VCaP (cell line): ENCODE results near the gene DNM1.
A peak's percentile ranks its signal among the peaks of the same experiment; 100 is the strongest.

Source experiments
- H3K27ac ChIP-seq: fragments of 450-650 bp; 2 replicates; pipeline ENCODE4 v1.5.1; 2017
- CTCF ChIP-seq: fragments of 450-650 bp; conservative IDR thresholded peaks from 2 replicates; pipeline ENCODE4 v1.5.1; 2017; ENCODE audit warnings: mild to moderate bottlenecking, moderate library complexity

DNM1 gene

DNA sequence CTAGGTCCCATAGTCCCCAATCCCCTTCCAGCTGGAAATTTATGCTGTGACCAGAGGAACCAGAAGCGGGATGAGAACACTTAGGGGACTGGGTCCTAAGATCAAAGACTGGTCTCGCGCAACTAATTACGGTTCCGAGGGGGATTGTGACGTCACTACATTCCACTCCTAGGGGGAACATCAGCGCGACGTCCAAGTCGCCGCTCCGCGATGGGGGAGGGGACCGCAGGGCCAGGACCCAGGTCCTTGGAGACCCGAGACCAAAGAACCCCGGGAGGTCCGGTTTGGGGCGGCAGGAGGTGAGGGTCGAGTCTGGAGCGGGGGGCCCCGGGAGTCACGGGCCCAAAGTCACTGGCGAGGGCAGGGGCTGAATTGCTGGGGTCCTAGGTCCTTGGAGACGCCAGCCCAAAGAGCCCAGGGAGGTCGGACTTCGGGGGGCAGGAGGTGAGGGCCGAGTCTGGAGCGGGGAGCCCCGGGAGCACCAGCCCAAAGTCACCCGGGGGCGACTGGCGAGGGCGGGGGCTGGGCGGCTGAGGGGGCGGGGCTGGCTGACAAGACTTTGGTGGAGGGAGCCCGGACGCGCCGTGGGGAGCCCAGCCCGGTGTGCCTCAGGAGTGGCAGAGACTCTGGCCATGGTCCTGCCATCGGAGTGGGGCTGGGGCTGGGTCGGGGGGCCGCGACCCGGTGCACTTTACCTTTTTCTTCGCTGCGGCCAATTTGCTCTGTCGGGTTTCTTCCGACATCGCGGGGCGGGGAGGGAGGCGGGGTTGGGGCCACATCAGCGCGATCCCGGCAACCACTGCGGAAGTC lies 72.2 kb downstream of the DNM1 start, which contains the start of gene GOLGA2:
TSS of gene GOLGA2 (minus strand) at position 810 of the 810 bp plus-strand sequence. CDS start at position 779, 31 bp downstream.
- H3K27ac ChIP-seq: peak within 1 kb of the TSS; percentile 93
- no peak for TF ChIP-seq CTCF

DNA sequence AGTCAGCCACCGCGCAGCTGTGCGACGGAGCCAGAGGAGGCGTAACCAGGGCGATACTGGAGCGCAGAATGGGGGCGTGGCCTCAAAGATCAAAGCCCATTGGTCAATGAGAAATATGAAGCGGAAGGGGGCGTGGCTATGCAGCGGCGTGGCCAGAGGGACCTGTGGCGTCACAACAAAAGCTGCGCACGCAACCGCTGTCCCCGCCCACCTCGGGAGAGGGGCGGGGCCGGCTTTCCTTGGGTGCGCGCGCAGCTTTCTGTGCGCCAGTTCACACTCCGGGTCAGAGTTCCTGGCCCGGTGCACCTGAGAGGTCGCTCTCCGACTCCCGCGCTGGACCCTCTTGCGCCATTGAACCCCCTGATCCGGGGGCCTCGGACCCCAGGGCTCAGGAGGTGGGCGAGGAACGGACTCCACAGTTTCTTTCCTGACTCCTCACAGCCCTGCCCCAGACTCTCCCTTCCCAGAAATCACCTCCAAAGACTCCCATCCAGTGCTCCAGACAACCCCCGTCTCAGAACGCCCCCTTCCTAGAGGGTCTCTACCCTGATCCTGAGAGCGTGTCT lies 72.9 kb downstream of the DNM1 start, which contains the start of gene SWI5:
TSS of gene SWI5 (plus strand) at position 269 of the 566 bp plus-strand sequence.
- H3K27ac ChIP-seq: peak within 1 kb of the TSS; percentile 93
- no peak for TF ChIP-seq CTCF

DNA sequence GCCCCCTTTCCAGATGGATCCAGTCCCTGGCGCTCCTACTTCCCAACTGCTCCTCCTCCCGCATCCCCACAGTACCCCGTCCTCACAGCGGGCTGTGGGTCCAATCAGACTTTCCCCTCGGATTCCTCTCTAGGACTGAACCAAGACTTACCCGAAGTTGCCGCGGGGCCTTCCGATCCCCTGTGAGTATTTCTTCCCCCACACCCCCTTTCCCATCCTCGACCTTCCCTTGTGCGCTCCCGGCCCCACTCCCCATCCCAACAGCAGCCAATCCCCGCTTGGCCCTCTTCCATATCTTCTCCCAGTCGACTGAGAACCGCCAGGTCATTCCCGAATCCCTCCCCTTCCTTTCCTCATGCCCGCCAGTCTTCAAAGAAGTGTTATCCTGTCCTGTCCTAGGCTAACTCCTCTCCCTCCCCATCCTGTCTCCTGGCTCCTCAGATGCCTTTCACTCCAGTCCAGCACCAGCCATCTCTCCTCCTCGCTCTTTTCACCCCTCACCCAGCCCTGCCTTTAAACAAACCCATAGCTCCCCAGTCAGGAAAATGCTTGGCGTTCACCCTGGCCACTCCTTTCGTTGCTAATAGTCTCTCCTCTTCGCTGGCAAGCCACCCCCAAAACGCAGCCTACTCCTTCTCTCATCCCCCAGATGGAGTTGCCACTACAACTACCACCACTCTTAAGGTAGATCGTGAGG lies 73.5 kb downstream of the DNM1 start:
- no peak for TF ChIP-seq CTCF
- peak overlapping the region; percentile 93 for H3K27ac ChIP-seq

DNA sequence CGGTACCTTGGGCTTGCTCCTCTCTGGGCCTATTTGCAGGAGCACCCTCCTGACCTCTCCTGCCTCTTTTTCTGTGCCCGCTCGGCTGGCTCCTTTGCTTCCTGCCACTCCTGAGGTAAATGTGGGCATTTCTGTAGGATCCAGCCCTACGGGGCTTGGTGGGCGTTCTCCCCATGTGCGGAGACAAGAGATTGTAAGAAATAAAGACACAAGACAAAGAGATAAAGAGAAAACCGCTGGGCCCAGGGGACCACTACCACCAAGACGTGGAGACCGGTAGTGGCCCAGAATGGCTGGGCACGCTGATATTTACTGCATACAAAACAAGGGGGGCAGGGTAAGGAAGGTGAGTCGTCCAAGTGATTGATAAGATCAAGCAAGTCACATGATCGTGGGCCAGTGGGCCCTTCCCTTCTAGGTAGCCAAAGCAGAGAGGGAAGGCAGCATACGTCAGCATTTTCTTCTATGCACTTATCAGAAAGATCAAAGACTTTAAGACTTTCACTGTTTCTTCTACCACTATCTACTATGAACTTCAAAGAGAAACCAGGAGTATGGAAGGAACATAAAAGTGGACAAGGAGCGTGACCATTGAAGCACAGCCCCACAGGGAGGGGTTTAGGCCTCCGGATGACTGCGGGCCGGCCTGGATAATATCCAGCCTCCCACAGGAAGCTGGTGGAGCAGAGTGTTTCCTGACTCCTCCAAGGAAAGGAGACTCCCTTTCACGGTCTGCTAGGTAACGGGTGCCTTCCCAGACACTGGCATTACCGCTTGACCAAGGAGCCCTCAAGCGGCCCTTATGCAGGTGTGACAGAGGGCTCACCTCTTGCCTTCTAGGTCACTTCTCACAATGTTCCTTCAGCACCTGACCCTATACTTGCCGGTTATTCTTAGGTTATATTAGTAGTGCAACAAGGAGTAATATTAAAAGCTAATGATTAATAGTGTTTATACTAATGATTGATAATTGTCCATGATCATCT lies 76.2 kb downstream of the DNM1 start:
- peak overlapping the region; percentile 93 for H3K27ac ChIP-seq

DNA sequence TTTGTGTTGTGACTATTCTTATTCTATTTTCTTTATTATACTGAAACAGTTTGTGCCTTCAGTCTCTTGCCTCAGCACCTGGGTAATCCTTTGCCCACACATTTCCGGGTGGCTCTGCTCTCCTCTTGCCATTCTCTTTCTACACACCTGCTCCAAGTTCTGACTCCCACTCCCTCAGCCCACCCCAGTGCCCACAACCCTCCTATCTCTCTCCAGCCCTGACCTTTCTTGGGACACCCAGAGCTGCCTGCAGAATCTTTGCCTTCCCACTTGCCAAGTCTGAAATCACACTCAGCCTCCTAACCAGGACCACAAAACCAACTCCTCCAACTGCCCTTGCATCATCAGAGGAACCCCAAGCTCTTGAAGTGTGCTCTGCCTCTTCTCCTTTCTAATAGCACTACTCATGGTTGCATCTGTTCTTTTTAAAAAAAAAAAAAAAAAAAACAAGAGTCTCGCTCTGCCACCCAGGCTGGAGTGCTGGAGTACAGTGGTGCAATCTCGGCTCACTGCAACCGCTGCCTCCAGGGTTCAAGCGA lies 77.0 kb downstream of the DNM1 start:
- no peak for TF ChIP-seq CTCF

DNA sequence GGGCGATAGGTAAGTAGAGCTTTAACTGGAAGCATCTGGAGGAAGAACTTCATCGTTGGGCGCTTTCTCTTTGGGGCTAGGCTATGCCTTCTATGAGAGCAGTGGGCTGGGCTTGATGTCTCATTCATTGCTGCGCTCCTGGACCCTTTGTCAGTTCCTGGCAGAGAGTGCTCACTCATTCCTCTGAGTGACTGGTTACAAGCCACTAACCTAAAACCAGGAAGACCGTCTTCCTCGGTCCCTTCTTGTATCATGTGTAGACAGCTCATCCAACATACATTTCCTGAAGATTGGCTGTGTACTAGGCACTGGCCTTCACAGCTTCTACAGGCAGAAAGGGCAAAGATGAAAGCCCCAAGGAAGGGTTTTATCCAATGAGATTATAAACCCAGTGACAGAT lies 79.3 kb downstream of the DNM1 start:
- no peak overlapping the region for H3K27ac ChIP-seq
- no peak for TF ChIP-seq CTCF

More for the DNA sequence above, 77.0 kb downstream of the DNM1 start:
- H3K27ac ChIP-seq: peak overlapping the region; percentile 93
